CD4-positive, alpha-beta T cell treated with Interferon gamma for 1 hour (primary cell): ENCODE measurements around the gene KLHL35.
"Not testable (repeated sequence)": the region's sequence is repeated elsewhere in the genome, so short reads cannot be mapped to it uniquely, and the experiment has no call there.

ENCODE experiments used
- DNase-seq: peaks from one replicate; pipeline ENCODE4 v3.0.0-alpha.2; 2020

The KLHL35 gene

DNA sequence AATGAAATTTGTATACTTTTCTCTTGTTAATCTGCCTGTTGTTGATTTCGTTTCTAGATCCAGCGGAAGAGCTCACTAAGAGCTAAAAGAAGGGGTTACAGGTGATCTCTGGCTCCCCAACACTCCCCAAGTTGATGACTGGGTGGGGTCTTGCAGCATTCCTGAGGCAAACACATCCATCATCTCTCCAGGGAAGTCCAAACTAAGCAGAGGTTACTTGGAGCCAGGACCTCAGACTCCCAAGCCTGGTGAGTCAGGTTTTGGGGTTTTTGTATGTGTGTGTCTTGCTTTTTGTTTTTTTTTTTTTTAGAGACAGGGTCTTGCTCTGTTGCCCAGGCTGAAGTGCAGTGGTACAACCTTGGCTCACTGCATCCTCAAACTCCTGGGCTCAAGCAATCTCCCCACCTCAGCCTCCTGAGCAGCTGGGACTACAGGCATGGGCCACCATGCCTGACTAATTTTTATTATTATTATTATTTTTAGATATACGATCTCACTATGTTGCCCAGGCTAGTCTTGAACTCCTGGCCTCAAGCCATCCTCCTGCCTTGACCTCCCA, 45.2 kb downstream of the KLHL35 start:
- no peak for DNase-seq

GRCh38 chr11:75386942-75387630, 45.9 kb downstream of the KLHL35 start:
- no peak for DNase-seq

- peak; percentile 72 for DNase-seq
Measured at GRCh38 chr11:75384438-75385080, 48.4 kb downstream of the KLHL35 start.

DNA sequence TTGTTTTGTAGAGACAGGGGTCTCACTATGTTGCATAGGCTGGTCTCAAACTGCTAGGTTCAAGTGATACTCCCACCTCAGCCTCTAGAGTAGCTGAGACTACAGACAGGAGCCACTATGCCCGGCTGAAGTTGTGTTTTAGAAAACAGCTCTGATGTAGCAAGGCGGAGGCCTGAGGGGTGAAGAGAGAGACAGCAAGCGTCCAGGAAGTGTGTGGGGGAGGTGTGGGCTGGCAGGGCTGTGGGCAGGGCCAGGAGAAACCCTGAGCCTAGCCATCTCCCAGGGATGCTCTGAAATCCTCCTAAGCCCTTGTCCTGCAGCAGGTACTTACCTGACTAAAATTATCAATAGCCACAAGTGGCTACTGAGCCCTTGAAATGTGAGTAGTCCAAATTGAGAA, 49.8 kb downstream of the KLHL35 start:
- DNase-seq = peak; percentile 42

DNA sequence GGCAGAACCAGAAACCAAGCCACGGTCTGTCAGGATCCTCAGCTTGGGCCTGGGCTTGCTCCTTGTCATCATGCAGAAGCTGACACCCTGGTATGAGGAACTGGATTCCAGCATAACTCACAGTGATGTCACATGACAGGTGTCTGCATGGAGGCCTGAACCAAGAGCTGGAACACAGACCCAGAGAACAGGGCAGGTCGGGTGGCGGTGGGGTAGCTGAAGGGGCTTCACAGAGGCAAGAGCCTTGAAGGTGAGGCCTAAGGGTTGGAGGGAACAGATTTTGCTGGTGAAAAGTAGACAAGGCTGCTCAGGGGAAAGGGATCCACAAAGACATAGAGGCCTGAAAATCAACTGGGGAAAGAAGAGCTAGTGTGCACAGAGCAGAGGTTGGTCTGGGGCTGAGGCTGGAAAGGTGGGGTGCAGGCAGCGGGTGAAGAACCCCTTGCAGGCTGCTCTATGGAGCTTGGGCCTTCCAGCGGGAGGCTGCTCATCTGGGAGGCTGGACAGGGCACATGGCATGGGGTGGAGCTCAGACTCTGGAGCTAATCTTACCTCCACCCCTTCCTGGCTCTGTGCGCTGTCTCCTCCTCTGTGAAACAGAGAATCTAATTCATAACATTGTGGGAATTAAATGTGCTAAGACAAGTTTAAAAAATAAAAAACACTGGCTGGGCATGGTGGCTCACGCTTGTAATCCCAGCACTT, 52.1 kb downstream of the KLHL35 start:
- DNase-seq = peak; percentile 11

DNA sequence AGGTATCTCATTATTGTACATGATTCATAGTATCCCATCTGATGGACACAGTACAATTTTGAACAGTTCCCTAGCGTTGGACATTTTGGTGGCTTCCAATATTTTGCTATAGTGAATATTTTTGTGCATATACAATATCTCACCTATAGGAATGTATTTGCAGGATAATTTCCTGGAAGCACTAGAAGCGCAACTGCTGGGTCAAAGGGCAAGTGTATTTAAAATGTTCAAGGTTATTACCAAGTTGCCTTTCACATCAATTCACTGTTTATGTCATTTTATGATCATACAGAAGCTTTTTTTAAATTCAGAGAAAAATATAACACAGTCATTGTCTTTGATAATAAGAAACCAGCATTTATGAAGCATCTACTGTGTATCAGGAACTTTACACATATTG, 52.8 kb downstream of the KLHL35 start:
- no peak for DNase-seq

- DNase-seq = not testable (repeated sequence)
Measured at GRCh38 chr11:75378776-75379175, 54.2 kb downstream of the KLHL35 start.

- no peak for DNase-seq
Measured at GRCh38 chr11:75376175-75376574, 56.8 kb downstream of the KLHL35 start.

GRCh38 chr11:75375626-75376025, 57.4 kb downstream of the KLHL35 start:
- DNase-seq = no peak

- DNase-seq = no peak
Measured at GRCh38 chr11:75374646-75375045, 58.4 kb downstream of the KLHL35 start.

DNA sequence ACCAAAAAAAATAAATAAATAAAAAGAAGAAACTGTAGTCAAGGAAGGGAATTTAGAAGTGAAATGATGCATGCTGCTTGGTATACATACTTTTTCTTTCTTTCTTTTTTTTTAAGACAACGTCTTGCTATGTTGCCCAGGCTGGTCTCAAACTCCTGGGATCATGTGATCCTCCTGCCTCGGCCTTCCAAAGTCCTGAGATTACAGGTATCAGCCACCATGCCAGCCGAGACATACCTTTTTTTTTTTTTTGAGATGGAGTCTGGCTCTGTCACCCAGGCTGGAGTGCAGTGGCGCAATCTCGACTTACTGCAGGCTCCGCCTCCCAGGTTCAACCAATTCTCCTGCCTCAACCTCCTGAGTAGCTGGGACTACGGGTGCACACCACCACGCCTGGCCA, 59.8 kb downstream of the KLHL35 start:
- no peak for DNase-seq
